Measurements from ENCODE around the gene CCDC43. TPM values are rescaled to one million over a fixed set of nuclear protein-coding genes. Genes with fewer than 3 reads are reported as not detected.

Gene CCDC43
- polyA plus RNA-seq, 1 of the 3 experiments (the other 2 are of a cell fraction) = 6.4 TPM

DNA sequence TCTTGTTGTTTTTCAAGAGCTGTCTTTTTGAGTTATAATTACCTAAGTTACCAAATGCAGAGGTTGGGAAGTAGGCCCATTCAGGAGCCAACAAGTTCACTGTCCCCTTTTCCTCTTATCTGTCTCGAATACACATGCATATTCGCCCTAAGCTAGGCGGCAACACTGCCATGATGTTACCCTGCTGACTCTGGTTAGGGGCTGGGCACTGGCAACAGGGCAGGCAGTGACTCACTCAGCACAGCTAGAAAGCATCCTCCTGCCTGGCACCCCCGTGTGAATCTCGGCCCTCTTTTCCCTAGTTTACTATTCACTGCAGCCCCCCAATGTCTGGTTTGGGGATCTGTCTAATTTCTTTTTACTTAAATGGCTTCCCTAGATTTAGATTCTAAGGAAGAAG is 32.7 kb upstream of the CCDC43 start:
- 80% methylated on average over 5 of the region's 5 CpGs for WGBS (ENCODE audit: low lambda C conversion rate)
- Histone ChIP-seq H3K9ac (no peak overlapping the region), H2AFZ (ENCODE audit: low read depth) (no peak overlapping the region), H3K4me3 (ENCODE audit: low read depth in 2 of 2, low read length in 1 of 2) (no peak overlapping the region), H3K36me3 (replicated peaks in 1 of 2; ENCODE audit: control insufficient read depth in 1 of 2, insufficient read depth in 2 of 2, low read length in 1 of 2) (peaks cover 0 to 29% of the 10 kb centered on the region in 2 experiments), H3K4me2 (no peak overlapping the region), H3K79me2 (ENCODE audit: insufficient read depth) (peaks cover 11% of the 10 kb centered on the region; the same call in 1 of the 2 replicates), H3F3A (replicated peaks; ENCODE audit: insufficient read depth) (no peaks in the 10 kb centered on the region), H3K27ac (ENCODE audit: low read depth in 2 of 2, low read length in 1 of 2) (no peak overlapping the region), H3K27me3 (ENCODE audit: insufficient read depth) (no peaks in the 10 kb centered on the region), H3K4me1 (ENCODE audit: control insufficient read depth in 1 of 2, insufficient read depth in 2 of 2, low read depth in 1 of 2, low read length in 1 of 2) (no peaks in the 10 kb centered on the region), H3K9me2 (no peaks in the 10 kb centered on the region), H4K20me1 (ENCODE audit: insufficient read depth) (no peaks in the 10 kb centered on the region), H3K9me3 (no peaks in the 10 kb centered on the region)
- ChIA-PET CTCF (interaction anchor here (1.1 kb wide), 1 partner anchor 142 kb away, joined by 3 read pairs; no protein-coding TSS in a partner anchor), POLR2A (interaction anchor here (0.6 kb wide), 1 partner anchor 38 kb away, joined by 3 read pairs; no protein-coding TSS in a partner anchor)
- DNase-seq = no peak
- no peak for TF ChIP-seq REST (IDR thresholded peaks at IDR 0.05; ENCODE audit: low read depth, low read length)
- TF ChIP-seq, protein P1, sequence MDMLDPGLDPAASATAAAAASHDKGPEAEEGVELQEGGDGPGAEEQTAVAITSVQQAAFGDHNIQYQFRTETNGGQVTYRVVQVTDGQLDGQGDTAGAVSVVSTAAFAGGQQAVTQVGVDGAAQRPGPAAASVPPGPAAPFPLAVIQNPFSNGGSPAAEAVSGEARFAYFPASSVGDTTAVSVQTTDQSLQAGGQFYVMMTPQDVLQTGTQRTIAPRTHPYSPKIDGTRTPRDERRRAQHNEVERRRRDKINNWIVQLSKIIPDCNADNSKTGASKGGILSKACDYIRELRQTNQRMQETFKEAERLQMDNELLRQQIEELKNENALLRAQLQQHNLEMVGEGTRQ (IDR thresholded peaks at IDR 0.05; ENCODE audit: borderline replicate concordance, low read depth, low read length) = no peak
- no peak for TF ChIP-seq PBX3 (IDR thresholded peaks at IDR 0.05)
- TF ChIP-seq EZH2phosphoT487 (IDR thresholded peaks at IDR 0.05; ENCODE audit: borderline replicate concordance, low read depth) = no peak
- no peak for TF ChIP-seq ELF1 (IDR thresholded peaks at IDR 0.05)
- TF ChIP-seq, protein P2, sequence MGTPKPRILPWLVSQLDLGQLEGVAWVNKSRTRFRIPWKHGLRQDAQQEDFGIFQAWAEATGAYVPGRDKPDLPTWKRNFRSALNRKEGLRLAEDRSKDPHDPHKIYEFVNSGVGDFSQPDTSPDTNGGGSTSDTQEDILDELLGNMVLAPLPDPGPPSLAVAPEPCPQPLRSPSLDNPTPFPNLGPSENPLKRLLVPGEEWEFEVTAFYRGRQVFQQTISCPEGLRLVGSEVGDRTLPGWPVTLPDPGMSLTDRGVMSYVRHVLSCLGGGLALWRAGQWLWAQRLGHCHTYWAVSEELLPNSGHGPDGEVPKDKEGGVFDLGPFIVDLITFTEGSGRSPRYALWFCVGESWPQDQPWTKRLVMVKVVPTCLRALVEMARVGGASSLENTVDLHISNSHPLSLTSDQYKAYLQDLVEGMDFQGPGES (IDR thresholded peaks at IDR 0.05; ENCODE audit: low read depth, low read length) = no peak
- no peak for TF ChIP-seq MXI1 (IDR thresholded peaks at IDR 0.05; ENCODE audit: low read depth, low read length)
- TF ChIP-seq JUND (IDR thresholded peaks at IDR 0.05) = no peak
- TF ChIP-seq FOXJ3 (CRISPR knock-in tag; IDR thresholded peaks at IDR 0.05) = no peak
- no peak for TF ChIP-seq TAF1 (IDR thresholded peaks at IDR 0.05; ENCODE audit: borderline replicate concordance, low read depth, low read length)
- no peak for TF ChIP-seq RFX5 (IDR thresholded peaks at IDR 0.05; ENCODE audit: low read length)
- TF ChIP-seq, protein P3, sequence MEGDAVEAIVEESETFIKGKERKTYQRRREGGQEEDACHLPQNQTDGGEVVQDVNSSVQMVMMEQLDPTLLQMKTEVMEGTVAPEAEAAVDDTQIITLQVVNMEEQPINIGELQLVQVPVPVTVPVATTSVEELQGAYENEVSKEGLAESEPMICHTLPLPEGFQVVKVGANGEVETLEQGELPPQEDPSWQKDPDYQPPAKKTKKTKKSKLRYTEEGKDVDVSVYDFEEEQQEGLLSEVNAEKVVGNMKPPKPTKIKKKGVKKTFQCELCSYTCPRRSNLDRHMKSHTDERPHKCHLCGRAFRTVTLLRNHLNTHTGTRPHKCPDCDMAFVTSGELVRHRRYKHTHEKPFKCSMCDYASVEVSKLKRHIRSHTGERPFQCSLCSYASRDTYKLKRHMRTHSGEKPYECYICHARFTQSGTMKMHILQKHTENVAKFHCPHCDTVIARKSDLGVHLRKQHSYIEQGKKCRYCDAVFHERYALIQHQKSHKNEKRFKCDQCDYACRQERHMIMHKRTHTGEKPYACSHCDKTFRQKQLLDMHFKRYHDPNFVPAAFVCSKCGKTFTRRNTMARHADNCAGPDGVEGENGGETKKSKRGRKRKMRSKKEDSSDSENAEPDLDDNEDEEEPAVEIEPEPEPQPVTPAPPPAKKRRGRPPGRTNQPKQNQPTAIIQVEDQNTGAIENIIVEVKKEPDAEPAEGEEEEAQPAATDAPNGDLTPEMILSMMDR (IDR thresholded peaks at IDR 0.05) = no peak
- no peak for TF ChIP-seq NRF1 (IDR thresholded peaks at IDR 0.05; ENCODE audit: low read depth, low read length)
- no peak for TF ChIP-seq POLR2AphosphoS5 (IDR thresholded peaks at IDR 0.05; ENCODE audit: low read depth, low read length)
- TF ChIP-seq MEF2A (IDR thresholded peaks at IDR 0.05; ENCODE audit: borderline replicate concordance, low read depth) = no peak
- TF ChIP-seq RAD21 (IDR thresholded peaks at IDR 0.05; ENCODE audit: low read length) = no peak
- TF ChIP-seq SIN3A (IDR thresholded peaks at IDR 0.05; ENCODE audit: borderline replicate concordance, low read depth, low read length) = no peak

Data from SK-N-SH (cell line).